ENCODE measurements around the gene RPUSD1. TPM values are rescaled to one million over a fixed set of nuclear protein-coding genes. Genes with fewer than 3 reads are reported as not detected.
A peak's percentile ranks its signal among the peaks of the same experiment; 100 is the strongest.

RPUSD1 gene
- polyA plus RNA-seq, 2 of the 4 experiments (the other 2 are of a cell fraction), result 10.6 to 29.3 TPM

- ATAC-seq (no peak), FAIRE-seq (no peak), DNase-seq (ENCODE audit: low read depth in 1 of 2, low spot score in 1 of 2) (no peak)
- H3K4me3 ChIP-seq, result no peak overlapping the region
- WGBS (ENCODE audit: missing lambda C conversion rate), result 80% methylated on average over 6 of the region's 6 CpGs
- H3K9me3 ChIP-seq, result no peaks in the 10 kb centered on the region
- peaks cover 8% of the 10 kb centered on the region; the same call in 1 of the 3 replicates for H3K4me1 ChIP-seq
- POLR2A ChIA-PET, result no interaction called here
- no peak overlapping the region for H3K27ac ChIP-seq
- TF ChIP-seq CHD4 (IDR thresholded peaks at IDR 0.05; ENCODE audit: borderline replicate concordance) (no peak), RARB (CRISPR knock-in tag; IDR thresholded peaks at IDR 0.05) (no peak), EHF (CRISPR knock-in tag; IDR thresholded peaks at IDR 0.05) (no peak), FOSL2 (IDR thresholded peaks at IDR 0.05) (no peak), FOSL2 (CRISPR knock-in tag; IDR thresholded peaks at IDR 0.05) (no peak), EHMT2 (IDR thresholded peaks at IDR 0.05; ENCODE audit: low read depth) (no peak), PBX3 (IDR thresholded peaks at IDR 0.05) (no peak), KDM1A (IDR thresholded peaks at IDR 0.05; ENCODE audit: low read depth) (no peak), CHD2 (IDR thresholded peaks at IDR 0.05; ENCODE audit: low read length, partially characterized antibody) (no peak), BHLHE40 (IDR thresholded peaks at IDR 0.05; ENCODE audit: low read depth, low read length) (no peak), TP53 (CRISPR knock-in tag; IDR thresholded peaks at IDR 0.05) (no peak), ZNF302 (CRISPR knock-in tag; IDR thresholded peaks at IDR 0.05) (no peak), MAZ (IDR thresholded peaks at IDR 0.05; ENCODE audit: borderline replicate concordance, low read depth, low read length) (no peak), HDAC2 (IDR thresholded peaks at IDR 0.05) (no peak), HMGXB4 (CRISPR knock-in tag; IDR thresholded peaks at IDR 0.05; ENCODE audit: borderline replicate concordance) (no peak), POLR2AphosphoS2 (conservative IDR thresholded peaks at IDR 0.05; ENCODE audit: low read length) (no peak)
- CTCF ChIA-PET, result interaction anchor here (1.1 to 10.1 kb wide), 4 partner anchors 9 to 66 kb away, joined by 3 to 205 read pairs (median 6); partner anchors contain the start of genes CHTF18, CIAO3 and RPUSD1
- H3K4me2 ChIP-seq, result no peak overlapping the region
Measured at GRCh38 chr16:778909-779527, 9.2 kb downstream of the RPUSD1 start.

- no peak for TF ChIP-seq MYC (IDR thresholded peaks at IDR 0.05; ENCODE audit: borderline replicate concordance, low read length)
- TF ChIP-seq PHF8 (IDR thresholded peaks at IDR 0.05; ENCODE audit: borderline replicate concordance, low read depth), result no peak
- TF ChIP-seq RARB (CRISPR knock-in tag; IDR thresholded peaks at IDR 0.05), result no peak
- no peak for TF ChIP-seq CEBPB (IDR thresholded peaks at IDR 0.05)
- H3K4me3 ChIP-seq, result no peak overlapping the region
- 78% methylated on average over 6 of the region's 11 CpGs for WGBS (ENCODE audit: missing lambda C conversion rate)
- CTCF ChIA-PET, result interaction anchor here (1.1 to 10.1 kb wide), 3 partner anchors 9 to 59 kb away, joined by 3 to 205 read pairs (median 4); partner anchors contain the start of genes CHTF18, CIAO3 and RPUSD1
- no peak for FAIRE-seq
- no peaks in the 10 kb centered on the region for H3K9me3 ChIP-seq
- H3K27ac ChIP-seq, result no peak overlapping the region
- no peak overlapping the region for H3K4me2 ChIP-seq
- ATAC-seq, result peak; percentile 3 to 21; a peak in 3 of 6 replicates
- 0 out of 3 replicates have a peak, but pooled peaks cover 3% of the 10 kb centered on the region for H3K4me1 ChIP-seq
- POLR2A ChIA-PET, result no interaction called here
- no peak for DNase-seq (ENCODE audit: low read depth in 1 of 2, low spot score in 1 of 2)
Measured at GRCh38 chr16:778447-778846, 9.7 kb downstream of the RPUSD1 start.

- WGBS (ENCODE audit: missing lambda C conversion rate), result 42% methylated on average over 15 of the region's 16 CpGs
- DNase-seq (ENCODE audit: low read depth in 1 of 2, low spot score in 1 of 2), result no peak
- Histone ChIP-seq H3K4me2 (no peak overlapping the region), H3K9me3 (no peaks in the 10 kb centered on the region), H3K27ac (no peak overlapping the region), H3K4me3 (no peak overlapping the region), H3K4me1 (0 out of 3 replicates have a peak, but pooled peaks cover 3% of the 10 kb centered on the region)
- ChIA-PET POLR2A (no interaction called here), CTCF (interaction anchor here (1.1 to 10.1 kb wide), 5 partner anchors 7 to 58 kb away, joined by 3 to 205 read pairs (median 6); partner anchors contain the start of genes CHTF18, CIAO3 and RPUSD1)
- no peak for TF ChIP-seq EHF (CRISPR knock-in tag; IDR thresholded peaks at IDR 0.05)
- no peak for TF ChIP-seq ZNF302 (CRISPR knock-in tag; IDR thresholded peaks at IDR 0.05)
- ATAC-seq, result peak; percentile 2 to 3; a peak in 3 of 6 replicates
- FAIRE-seq, result no peak
Measured at GRCh38 chr16:777826-778225, 10.4 kb downstream of the RPUSD1 start.
